ENCODE results near the gene TRAPPC2L. TPM values are rescaled to one million over a fixed set of nuclear protein-coding genes. Genes with fewer than 3 reads are reported as not detected.

TRAPPC2L gene
- total and polyA plus RNA-seq, 11 donors: 20.3 to 65.7 (median 44.2) TPM

DNA sequence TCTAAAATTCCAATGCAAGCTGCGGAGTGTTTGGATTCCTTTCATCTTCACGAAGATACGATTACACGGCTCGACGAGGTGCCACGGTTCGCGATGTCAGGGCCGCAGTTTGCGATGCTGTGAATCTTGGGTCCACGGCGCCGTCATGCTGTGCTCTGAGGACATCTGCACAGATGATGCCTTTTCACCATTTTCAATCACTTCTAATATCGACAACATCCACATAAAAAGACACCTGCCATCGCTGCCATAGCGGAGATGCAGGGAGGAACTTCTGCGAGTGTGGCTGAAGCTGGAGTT is 38.4 kb upstream of the TRAPPC2L start:
- Histone ChIP-seq H3K36me3 (peaks cover 0 to 28% (median 6%) of the 10 kb centered on the region in 9 donors), H3K27me3 (no peaks in the 10 kb centered on the region), H3K9me3 (no peaks in the 10 kb centered on the region), H3K27ac (no peak overlapping the region), H3K4me3 (no peak overlapping the region), H3K4me1 (peaks cover 0 to 2% (median 0%) of the 10 kb centered on the region in 12 donors)
- 89 to 92% (median 91%) methylated on average over 18 of the region's 18 CpGs for WGBS, 4 donors
- DNase-seq: no peak
- ATAC-seq: no peak
- intact Hi-C loops (cut with DNase I): loop anchor here in 8 of 10 donors (5.0 to 10.0 kb wide), 8 partner anchors 46 to 396 kb away; partner anchors contain the start of genes ACSF3 (in 3 of the 8), PABPN1L (in 1 of the 8) and ZNF778 (in 1 of the 8)
- TF ChIP-seq POLR2A (IDR thresholded peaks at IDR 0.05): no peak
- TF ChIP-seq, protein P1, sequence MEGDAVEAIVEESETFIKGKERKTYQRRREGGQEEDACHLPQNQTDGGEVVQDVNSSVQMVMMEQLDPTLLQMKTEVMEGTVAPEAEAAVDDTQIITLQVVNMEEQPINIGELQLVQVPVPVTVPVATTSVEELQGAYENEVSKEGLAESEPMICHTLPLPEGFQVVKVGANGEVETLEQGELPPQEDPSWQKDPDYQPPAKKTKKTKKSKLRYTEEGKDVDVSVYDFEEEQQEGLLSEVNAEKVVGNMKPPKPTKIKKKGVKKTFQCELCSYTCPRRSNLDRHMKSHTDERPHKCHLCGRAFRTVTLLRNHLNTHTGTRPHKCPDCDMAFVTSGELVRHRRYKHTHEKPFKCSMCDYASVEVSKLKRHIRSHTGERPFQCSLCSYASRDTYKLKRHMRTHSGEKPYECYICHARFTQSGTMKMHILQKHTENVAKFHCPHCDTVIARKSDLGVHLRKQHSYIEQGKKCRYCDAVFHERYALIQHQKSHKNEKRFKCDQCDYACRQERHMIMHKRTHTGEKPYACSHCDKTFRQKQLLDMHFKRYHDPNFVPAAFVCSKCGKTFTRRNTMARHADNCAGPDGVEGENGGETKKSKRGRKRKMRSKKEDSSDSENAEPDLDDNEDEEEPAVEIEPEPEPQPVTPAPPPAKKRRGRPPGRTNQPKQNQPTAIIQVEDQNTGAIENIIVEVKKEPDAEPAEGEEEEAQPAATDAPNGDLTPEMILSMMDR (IDR thresholded peaks at IDR 0.05): no peak

DNA sequence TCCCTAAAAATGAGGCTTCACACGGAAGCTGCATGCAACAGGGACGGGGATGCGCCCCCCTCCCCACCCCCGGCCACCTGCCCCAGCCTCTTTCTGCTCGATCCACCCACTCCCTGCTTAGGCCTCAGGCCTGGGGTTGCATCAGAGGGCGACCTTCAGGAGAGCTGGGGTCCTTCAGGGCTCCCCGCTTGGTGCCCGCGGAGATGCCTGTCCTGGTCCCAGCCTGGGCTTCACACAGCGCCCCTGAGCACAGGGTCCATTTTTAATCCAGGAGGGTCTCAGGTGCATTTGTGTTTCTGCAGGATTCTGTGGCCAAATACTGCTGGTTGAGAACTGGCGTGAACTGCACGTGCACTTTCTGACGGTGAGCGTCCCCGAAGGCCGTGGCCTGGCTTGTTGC is 37.8 kb upstream of the TRAPPC2L start:
- intact Hi-C loops (cut with DNase I): loop anchor here in 8 of 10 donors (5.0 to 10.0 kb wide), 8 partner anchors 46 to 396 kb away; partner anchors contain the start of genes ACSF3 (in 3 of the 8), PABPN1L (in 1 of the 8) and ZNF778 (in 1 of the 8)
- H3K36me3 ChIP-seq: peaks cover 0 to 32% (median 6%) of the 10 kb centered on the region in 9 donors
- H3K27ac ChIP-seq: no peak overlapping the region
- DNase-seq (no peak), ATAC-seq (no peak)
- no peaks in the 10 kb centered on the region for H3K4me1 ChIP-seq
- no peak overlapping the region for H3K4me3 ChIP-seq
- 85 to 90% (median 87%) methylated on average over 14 to 16 of the region's 16 CpGs for WGBS, 4 donors
- TF ChIP-seq POLR2A (IDR thresholded peaks at IDR 0.05): no peak
- TF ChIP-seq, protein P1 (IDR thresholded peaks at IDR 0.05): no peak
- no peaks in the 10 kb centered on the region for H3K27me3 ChIP-seq
- no peaks in the 10 kb centered on the region for H3K9me3 ChIP-seq

DNA sequence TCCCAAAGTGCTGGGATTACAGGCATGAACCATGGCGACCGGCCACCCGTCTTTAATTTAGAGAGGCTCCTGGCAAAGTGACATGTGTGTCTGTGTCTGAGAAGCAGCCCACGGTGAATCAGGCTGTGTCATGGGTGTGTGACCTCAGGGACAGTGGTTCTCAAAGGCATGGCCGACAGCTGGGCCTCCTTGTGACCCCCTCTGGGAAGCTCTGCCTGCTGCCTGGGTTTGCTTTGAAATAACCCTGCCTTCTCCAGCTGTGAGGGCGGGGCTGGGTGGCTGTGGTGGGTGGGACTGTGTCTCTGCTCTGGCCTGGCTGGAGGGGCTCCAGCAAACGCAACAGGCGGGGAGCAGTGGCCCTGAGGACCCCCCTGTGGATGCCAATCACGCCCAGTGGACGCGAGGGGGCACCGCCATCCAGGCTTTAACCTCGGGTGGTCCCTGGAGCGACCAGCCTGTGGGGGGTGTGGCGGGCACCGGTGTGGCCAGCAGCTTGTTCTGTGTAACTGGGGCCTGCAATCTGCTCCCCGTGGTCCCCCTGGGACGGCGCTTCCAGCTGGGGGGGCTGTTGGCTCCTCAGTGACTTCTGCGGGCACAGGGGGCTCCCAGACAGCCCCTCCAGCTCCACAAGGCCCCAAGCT is 36.4 kb upstream of the TRAPPC2L start:
- intact Hi-C loops (cut with DNase I): no loop called here
- DNase-seq: no peak
- no peak for ATAC-seq
- TF ChIP-seq, protein P1 (IDR thresholded peaks at IDR 0.05): no peak
- TF ChIP-seq POLR2A (IDR thresholded peaks at IDR 0.05): no peak
- 79 to 92% (median 89%) methylated on average over 13 to 20 of the region's 20 CpGs for WGBS, 4 donors
- Histone ChIP-seq H3K27ac (no peak overlapping the region), H3K4me3 (no peak overlapping the region), H3K27me3 (no peaks in the 10 kb centered on the region), H3K36me3 (peaks cover 0 to 37% (median 13%) of the 10 kb centered on the region in 9 donors), H3K4me1 (no peaks in the 10 kb centered on the region), H3K9me3 (no peaks in the 10 kb centered on the region)

DNA sequence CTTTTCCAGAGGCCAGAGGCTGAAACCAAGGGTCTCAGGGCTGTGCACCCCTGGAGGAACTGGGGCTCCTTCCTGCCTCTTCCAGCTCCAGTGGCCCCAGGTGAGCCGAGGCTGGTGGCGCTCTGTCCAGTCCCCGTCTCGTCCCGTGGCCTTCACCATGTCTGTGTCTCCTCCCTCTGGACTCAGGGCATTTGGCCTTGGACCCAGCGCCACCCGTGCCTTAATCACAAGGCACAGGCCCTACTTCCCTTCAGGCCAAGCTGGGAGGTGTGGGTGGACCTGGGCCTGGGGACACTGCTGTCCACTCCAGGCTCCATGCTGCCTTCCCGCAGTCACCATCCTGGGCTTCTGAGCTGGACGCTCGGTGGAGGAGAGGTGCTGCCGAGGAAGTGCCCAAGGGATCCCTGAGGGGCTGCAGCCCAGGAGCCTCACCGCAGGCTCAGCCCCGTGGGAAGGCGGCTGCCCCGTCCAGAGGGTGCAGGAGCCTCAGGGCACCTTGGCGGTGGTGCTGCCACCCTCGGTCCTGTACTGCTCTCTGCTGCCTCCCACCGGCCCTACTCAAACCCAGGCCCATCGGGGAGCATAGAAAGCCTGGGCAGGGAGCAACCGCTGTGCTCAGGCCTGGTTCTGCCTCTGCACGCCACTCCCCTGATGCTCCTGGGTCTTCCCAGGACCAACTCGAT is 35.6 kb upstream of the TRAPPC2L start:
- Histone ChIP-seq H3K4me1 (no peaks in the 10 kb centered on the region), H3K27me3 (no peaks in the 10 kb centered on the region), H3K27ac (no peak overlapping the region), H3K36me3 (peaks cover 0 to 41% (median 13%) of the 10 kb centered on the region in 9 donors), H3K4me3 (no peak overlapping the region), H3K9me3 (no peaks in the 10 kb centered on the region)
- TF ChIP-seq POLR2A (IDR thresholded peaks at IDR 0.05): no peak
- TF ChIP-seq, protein P1 (IDR thresholded peaks at IDR 0.05): no peak
- intact Hi-C loops (cut with DNase I): no loop called here
- 85 to 98% (median 90%) methylated on average over 6 to 22 of the region's 22 CpGs for WGBS, 4 donors
- no peak for DNase-seq
- ATAC-seq: no peak

Data from heart left ventricle (tissue), 16 donors.